ENCODE data around the gene EPHB3. TPM values are rescaled to one million over a fixed set of nuclear protein-coding genes. Genes with fewer than 3 reads are reported as not detected.

Gene EPHB3
- polyA plus RNA-seq, 1 experiment, result 1.9 TPM

DNA sequence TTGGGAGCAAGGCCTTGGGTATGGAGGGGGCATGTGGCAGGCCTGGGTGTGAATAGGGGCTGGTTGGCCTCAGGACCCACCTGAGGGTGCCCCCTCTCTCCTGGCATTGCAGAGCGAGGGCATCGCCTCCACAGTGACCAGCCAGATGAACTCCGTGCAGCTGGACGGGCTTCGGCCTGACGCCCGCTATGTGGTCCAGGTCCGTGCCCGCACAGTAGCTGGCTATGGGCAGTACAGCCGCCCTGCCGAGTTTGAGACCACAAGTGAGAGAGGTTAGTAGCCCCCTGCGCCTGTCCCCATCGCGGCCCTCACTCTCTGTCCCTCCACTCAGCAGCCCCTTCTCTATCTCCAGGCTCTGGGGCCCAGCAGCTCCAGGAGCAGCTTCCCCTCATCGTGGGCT, 16.0 kb downstream of the EPHB3 start:
- ChIA-PET POLR2A (interaction anchor here (0.5 kb wide), 1 partner anchor 70 kb away, joined by 4 read pairs; no protein-coding TSS in a partner anchor), CTCF (no interaction called here)
- Histone ChIP-seq H3K4me3 (ENCODE audit: low read depth, low read length) (no peak overlapping the region), H3K9me3 (ENCODE audit: control insufficient read depth, insufficient read depth, low read length) (no peaks in the 10 kb centered on the region), H3K27me3 (ENCODE audit: control insufficient read depth, insufficient read depth, low read length) (no peaks in the 10 kb centered on the region), H3K27ac (ENCODE audit: low read depth, low read length) (no peak overlapping the region)
- no peak for DNase-seq (ENCODE audit: low read depth, low spot score)
- TF ChIP-seq, protein P1, sequence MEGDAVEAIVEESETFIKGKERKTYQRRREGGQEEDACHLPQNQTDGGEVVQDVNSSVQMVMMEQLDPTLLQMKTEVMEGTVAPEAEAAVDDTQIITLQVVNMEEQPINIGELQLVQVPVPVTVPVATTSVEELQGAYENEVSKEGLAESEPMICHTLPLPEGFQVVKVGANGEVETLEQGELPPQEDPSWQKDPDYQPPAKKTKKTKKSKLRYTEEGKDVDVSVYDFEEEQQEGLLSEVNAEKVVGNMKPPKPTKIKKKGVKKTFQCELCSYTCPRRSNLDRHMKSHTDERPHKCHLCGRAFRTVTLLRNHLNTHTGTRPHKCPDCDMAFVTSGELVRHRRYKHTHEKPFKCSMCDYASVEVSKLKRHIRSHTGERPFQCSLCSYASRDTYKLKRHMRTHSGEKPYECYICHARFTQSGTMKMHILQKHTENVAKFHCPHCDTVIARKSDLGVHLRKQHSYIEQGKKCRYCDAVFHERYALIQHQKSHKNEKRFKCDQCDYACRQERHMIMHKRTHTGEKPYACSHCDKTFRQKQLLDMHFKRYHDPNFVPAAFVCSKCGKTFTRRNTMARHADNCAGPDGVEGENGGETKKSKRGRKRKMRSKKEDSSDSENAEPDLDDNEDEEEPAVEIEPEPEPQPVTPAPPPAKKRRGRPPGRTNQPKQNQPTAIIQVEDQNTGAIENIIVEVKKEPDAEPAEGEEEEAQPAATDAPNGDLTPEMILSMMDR (IDR thresholded peaks at IDR 0.05; ENCODE audit: low read depth, low read length), result no peak

DNA sequence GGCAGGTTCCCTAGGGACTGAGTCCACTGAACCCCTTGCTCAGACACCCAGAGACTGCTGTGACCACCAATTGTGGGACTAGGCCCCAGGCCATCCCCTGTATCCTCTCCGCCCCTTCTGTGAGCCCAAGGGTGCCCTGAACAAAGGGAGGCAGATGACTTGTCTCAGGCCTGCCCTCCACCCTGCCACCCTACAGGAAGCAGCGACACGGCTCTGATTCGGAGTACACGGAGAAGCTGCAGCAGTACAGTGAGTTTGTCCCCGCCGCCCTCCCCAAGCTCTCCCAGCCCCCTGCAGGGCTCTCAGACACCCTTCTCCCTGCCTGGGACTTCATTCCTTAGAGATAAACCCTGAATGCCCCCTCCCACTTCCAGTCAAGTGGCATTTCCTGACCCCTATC, 16.6 kb downstream of the EPHB3 start:
- Histone ChIP-seq H3K9me3 (ENCODE audit: control insufficient read depth, insufficient read depth, low read length) (no peaks in the 10 kb centered on the region), H3K27me3 (ENCODE audit: control insufficient read depth, insufficient read depth, low read length) (no peaks in the 10 kb centered on the region), H3K27ac (ENCODE audit: low read depth, low read length) (no peak overlapping the region), H3K4me3 (ENCODE audit: low read depth, low read length) (no peak overlapping the region)
- ChIA-PET POLR2A (interaction anchor here (0.5 kb wide), 1 partner anchor 69 kb away, joined by 4 read pairs; no protein-coding TSS in a partner anchor), CTCF (interaction anchor here (1.3 kb wide), 1 partner anchor 17 kb away, joined by 4 read pairs; the partner anchor contains the start of gene EPHB3)
- no peak for DNase-seq (ENCODE audit: low read depth, low spot score)
- TF ChIP-seq, protein P1 (IDR thresholded peaks at IDR 0.05; ENCODE audit: low read depth, low read length), result no peak

DNA sequence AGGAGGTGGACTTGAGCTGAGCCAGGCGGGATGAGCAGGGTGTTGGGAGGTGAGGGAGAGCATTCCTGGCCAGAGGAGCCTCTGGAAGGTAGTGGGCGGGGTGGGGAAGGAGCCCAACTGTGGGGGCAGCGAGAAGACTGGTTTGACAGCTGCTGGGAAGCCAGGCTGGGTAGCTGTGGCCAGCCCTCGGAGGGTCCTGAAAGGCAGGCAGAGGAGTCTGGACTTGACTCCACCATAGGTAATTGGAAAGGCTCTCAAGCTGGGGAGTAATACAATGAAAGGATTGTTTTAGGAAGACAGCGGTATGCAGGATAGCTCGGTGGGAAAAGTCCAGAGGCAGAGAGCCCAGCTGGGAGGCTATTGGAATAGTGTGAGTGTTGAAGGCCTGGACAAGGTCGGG, 17.2 kb downstream of the EPHB3 start:
- CTCF ChIA-PET, result interaction anchor here (1.2 to 1.3 kb wide), 2 partner anchors 18 to 199 kb away, joined by 3 to 4 read pairs; partner anchors contain the start of gene EPHB3
- POLR2A ChIA-PET, result no interaction called here
- no peak for DNase-seq (ENCODE audit: low read depth, low spot score)
- TF ChIP-seq, protein P1 (IDR thresholded peaks at IDR 0.05; ENCODE audit: low read depth, low read length), result no peak
- H3K27ac ChIP-seq (ENCODE audit: low read depth, low read length), result no peak overlapping the region
- H3K4me3 ChIP-seq (ENCODE audit: low read depth, low read length), result no peak overlapping the region
- no peaks in the 10 kb centered on the region for H3K27me3 ChIP-seq (ENCODE audit: control insufficient read depth, insufficient read depth, low read length)
- no peaks in the 10 kb centered on the region; the same call in 1 of the 2 replicates for H3K9me3 ChIP-seq (ENCODE audit: control insufficient read depth, insufficient read depth, low read length)

DNA sequence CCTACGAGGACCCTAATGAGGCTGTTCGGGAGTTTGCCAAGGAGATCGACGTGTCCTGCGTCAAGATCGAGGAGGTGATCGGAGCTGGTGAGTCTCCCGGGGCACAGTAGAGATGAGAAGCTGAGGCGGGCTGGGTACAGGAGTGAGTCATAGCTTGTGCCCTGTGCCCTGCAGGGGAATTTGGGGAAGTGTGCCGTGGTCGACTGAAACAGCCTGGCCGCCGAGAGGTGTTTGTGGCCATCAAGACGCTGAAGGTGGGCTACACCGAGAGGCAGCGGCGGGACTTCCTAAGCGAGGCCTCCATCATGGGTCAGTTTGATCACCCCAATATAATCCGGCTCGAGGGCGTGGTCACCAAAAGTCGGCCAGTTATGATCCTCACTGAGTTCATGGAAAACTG, 17.9 kb downstream of the EPHB3 start:
- Histone ChIP-seq H3K27me3 (ENCODE audit: control insufficient read depth, insufficient read depth, low read length) (peaks cover 2% of the 10 kb centered on the region), H3K4me3 (ENCODE audit: low read depth, low read length) (no peak overlapping the region), H3K9me3 (ENCODE audit: control insufficient read depth, insufficient read depth, low read length) (no peaks in the 10 kb centered on the region; the same call in 1 of the 2 replicates), H3K27ac (ENCODE audit: low read depth, low read length) (no peak overlapping the region)
- ChIA-PET POLR2A (no interaction called here), CTCF (interaction anchor here (1.2 to 1.4 kb wide), 3 partner anchors 18 to 199 kb away, joined by 3 to 4 read pairs (median 3); partner anchors contain the start of gene EPHB3)
- no peak for DNase-seq (ENCODE audit: low read depth, low spot score)
- TF ChIP-seq, protein P1 (IDR thresholded peaks at IDR 0.05; ENCODE audit: low read depth, low read length), result no peak

DNA sequence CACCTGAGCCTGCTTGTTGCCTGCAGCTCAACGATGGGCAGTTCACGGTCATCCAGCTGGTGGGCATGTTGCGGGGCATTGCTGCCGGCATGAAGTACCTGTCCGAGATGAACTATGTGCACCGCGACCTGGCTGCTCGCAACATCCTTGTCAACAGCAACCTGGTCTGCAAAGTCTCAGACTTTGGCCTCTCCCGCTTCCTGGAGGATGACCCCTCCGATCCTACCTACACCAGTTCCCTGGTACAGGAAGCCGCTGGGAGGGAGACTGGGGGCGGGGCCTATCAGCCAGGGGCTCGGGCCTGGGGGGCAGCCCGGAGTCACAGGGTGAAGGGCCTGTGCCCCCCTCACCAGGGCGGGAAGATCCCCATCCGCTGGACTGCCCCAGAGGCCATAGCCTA, 18.8 kb downstream of the EPHB3 start:
- CTCF ChIA-PET, result interaction anchor here (1.4 kb wide), 1 partner anchor 19 kb away, joined by 3 read pairs; the partner anchor contains the start of gene EPHB3
- POLR2A ChIA-PET, result no interaction called here
- DNase-seq (ENCODE audit: low read depth, low spot score), result no peak
- Histone ChIP-seq H3K27ac (ENCODE audit: low read depth, low read length) (no peak overlapping the region), H3K9me3 (ENCODE audit: control insufficient read depth, insufficient read depth, low read length) (no peaks in the 10 kb centered on the region; the same call in 1 of the 2 replicates), H3K4me3 (ENCODE audit: low read depth, low read length) (no peak overlapping the region), H3K27me3 (ENCODE audit: control insufficient read depth, insufficient read depth, low read length) (peaks cover 2% of the 10 kb centered on the region)
- TF ChIP-seq, protein P1 (IDR thresholded peaks at IDR 0.05; ENCODE audit: low read depth, low read length), result no peak
